GM19452 (cell line): ENCODE measurements around the gene SFSWAP.
"Not testable (repeated sequence)": the region's sequence is repeated elsewhere in the genome, so short reads cannot be mapped to it uniquely, and the experiment has no call there.

Experiments used
- ATAC-seq: cut with Tn5 transposase; IDR thresholded peaks from one replicate; pipeline ENCODE4 v1.9.1; 2021; ENCODE audit not compliant: unreplicated experiment

The SFSWAP gene

DNA sequence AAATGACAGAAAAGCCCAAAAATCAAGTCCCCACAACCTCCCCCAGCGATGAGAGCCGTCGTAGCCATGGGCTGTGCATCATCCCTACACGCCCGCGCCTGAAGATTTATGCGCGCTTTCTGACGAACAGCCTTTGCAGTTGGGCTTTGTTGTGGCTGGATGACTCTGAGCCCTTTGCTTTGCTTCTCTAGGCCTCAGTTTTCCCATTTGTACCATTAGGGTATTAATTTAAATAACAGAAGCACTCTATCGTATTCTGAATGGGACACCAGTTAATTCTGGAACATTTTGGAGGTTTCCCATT, 24.2 kb downstream of the SFSWAP start:
- ATAC-seq = no peak

DNA sequence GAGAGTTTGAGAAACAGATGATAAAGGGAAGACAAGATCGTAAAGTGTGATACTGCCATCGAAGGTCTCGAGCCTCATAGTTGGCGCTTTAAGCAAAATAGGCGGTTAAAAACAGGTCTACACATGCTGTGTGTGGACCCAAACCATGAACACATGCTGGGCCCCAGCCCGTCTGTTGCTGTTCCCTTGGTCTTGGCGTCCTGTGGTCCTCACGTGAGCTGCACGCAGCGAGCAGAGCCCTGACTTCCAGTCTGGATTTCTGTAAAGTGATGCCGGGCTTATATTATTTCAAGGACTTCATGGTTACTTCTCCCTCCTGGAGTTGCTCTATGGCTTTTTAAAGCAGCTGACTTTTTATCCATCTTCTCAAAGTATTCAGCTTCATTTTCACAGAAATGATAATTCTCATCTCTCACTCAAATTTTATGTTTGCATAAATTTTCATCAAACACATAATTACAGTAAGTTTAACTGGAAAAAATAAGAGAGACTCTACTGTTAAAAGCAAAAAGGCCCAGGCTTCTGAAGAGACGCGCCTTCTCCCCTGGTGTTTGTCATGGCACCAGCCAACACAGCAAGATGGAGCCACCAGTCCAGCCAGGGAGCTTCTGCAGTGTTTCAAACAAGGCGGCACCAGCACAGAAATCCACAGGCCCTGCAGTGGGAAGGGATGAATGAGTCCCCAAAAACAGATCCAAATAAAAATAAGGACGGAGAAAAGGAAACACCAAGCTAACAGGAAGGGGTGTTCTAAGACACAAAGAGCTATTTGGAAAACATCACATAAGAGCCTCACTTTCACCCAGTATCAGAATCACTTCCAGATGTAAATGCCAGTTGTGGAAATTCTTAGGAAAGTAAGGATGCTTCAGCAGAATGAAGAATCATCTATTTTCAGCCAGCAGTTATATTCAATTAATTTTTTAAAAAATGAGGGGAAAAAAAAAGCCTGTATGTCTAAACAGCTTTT, 24.9 kb downstream of the SFSWAP start:
- ATAC-seq = no peak

DNA sequence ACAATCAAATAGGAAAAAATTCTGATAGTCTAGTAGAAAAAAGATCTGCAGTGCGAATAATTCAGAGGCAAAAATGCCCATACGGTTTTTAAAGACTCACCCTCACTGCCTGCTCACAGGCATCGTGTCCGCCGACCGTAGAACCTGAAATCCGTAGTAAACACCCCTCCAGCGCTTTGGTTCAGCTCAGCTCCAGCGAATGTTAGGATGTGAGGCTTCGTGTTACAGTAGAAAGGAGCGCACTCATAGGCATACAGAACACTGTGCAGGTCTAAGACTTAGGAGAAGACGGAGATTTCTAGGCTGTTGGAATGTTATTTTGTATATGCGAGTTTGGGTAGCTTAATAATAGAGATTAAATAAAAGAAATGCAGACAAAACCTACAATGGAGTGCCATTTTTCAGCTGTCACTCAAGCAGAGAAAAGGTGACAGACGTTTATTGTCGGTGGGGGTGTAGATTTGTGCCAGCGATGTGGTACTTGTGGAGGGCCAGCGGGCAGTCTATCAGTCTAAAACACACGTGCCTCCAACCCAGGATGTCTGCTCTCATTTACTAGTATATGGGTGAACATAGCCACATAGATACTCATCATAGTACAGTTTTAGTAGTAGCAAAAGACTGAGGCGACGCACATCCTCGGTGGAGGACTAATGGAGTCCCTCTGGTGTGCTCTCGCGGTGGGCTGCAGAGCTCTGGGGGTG, 25.7 kb downstream of the SFSWAP start:
- ATAC-seq = no peak

DNA sequence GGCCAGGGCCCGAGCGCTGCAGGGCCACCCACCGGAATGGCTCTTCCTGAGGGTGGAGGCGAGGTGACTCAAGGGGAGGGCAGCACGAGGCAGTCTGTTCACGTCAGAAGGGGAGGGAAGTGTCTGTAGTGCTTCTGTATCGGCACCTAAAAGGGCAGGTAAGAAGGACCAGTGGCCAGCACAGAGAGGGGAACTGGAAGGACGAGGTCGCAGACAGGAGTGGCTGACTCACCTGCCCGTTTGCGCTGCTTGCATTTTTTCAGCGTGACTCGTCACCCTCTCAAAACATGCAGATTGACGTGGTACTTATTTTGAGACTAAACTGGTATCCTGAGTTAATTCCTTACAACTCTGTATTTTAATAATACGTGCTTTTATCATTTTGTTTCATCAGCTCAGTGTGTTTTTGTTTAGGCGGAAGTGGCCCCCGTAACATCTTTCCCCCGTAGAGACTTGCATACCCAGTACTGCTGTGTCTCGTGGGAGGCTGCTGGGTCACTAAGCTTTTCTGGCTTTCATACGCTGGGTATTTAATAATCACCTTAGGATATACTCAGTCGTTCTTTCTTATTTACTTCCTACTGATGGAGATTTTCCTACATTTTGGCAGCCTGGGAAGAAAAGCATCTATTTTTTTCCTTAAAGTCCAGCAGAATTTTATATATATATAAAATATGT, 26.4 kb downstream of the SFSWAP start:
- ATAC-seq = no peak

DNA sequence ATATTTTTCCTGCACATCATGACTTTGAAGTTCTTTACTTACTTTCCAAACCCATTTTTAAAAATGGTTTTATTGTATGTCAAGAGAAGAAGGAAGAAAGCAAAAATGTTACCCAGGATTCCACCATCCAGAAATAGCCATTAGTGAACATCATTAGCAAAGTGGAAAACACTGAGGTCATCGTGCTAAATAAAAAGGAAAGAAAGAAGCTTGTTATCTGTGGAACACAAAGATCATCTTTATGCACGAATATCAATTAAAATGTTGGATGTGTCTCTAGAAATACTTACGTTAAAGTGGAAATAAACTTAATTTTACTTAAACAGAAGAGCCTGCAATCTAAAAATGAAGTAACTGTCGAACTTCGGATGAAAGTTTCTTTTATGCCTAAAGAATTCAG, 27.3 kb downstream of the SFSWAP start:
- no peak for ATAC-seq

GRCh38 chr12:131740626-131741025, 29.7 kb downstream of the SFSWAP start:
- no peak for ATAC-seq

- not testable (repeated sequence) for ATAC-seq
These were observed 31.9 kb downstream of the SFSWAP start for GRCh38 chr12:131742761-131743160.

DNA sequence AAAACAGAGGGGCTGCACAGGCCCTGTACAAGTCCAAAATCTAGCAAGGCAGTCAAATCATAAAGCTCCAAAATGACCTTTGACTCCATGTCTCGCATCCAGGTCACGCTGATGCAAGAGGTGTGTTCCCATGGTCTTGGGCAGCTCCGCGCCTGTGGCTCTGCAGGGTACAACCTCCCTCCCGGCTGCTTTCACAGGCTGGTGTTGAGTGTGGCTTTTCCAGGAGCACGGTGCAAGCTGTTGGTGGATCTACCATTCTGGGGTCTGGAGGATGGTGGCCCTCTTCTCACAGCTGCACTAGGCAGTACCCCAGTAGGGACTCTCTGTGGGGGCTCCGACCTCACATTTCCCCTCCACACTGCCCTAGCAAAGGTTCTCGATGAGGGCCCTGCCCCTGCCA, 32.5 kb downstream of the SFSWAP start:
- ATAC-seq = not testable (repeated sequence)

DNA sequence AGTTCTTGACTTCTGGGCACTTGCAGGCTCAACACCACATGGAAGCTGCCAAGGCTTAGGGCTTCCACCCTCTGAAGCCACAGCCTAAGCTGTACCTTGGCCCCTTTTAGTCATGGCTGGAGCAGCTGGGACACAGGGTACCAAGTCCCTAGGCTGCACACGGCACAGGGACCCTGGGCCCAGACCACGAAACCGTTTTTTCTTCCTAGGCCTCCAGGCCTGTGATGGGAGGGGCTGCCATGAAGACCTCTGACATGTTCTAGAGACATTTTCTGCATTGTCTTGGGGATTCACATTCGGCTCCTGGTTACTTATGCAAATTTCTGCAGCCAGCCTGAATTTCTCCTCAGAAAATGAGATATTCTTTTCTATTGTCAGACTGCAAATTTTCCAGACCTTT, 33.0 kb downstream of the SFSWAP start:
- ATAC-seq = not testable (repeated sequence)

DNA sequence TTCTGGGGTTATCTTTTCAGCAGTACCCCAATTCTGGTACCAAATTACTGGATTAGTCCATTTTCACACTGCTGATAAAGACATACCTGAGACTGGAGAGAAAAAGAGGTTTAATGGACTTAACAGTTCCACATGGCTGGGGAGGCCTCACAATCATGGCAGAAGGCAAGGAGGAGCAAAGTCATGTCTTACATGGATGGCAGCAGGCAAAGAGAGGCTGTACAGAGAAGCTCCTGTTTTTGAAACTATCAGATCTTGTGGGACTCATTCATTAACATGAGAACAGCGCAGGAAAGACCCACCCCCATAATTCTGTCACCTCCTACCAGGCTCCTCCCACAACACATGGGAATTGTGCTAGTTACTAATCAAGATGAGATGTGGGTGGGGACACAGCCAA, 33.8 kb downstream of the SFSWAP start:
- not testable (repeated sequence) for ATAC-seq

DNA sequence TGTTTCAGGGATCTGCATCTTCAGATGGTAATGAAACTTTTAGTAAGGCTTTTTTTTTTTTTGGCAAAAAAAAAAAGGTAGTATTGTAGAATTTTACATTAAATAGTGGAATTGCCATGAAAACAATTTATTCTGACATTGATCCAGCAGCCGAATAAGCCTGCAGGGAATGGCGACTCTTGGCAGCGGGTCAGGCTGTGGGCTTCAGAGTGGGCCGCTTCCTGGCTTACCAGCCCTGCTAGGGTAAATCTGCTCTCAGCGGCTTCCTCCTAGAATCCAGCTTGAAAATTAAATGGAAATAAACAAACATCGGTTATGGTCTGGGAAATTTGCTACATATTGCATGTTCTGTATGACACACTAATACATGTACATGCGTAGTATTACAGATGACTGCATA, 34.8 kb downstream of the SFSWAP start:
- no peak for ATAC-seq

GRCh38 chr12:131747276-131748177, 36.6 kb downstream of the SFSWAP start:
- ATAC-seq = no peak

GRCh38 chr12:131749618-131750315, 38.9 kb downstream of the SFSWAP start:
- ATAC-seq = no peak

- ATAC-seq = no peak
These were observed 40.4 kb downstream of the SFSWAP start for GRCh38 chr12:131751335-131751734.

DNA sequence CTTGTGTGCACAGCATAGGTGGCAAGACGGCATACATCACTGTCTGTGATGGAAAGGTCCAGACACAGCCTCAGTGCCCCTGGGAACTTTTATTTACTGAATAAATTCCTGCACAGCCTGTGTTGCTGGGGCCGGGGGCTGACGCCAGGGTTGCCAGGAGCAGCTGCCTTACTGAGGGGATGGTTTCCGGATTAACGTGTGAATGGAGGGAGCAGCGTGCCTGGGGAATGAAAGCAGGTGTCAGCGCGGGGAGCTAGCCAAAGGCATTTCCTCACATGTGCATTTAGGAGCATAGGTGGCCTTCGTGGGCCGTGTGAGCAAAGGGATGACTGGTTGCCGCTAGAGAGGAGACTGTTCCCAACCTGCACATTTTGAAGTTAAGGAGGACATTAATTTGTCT, 41.6 kb downstream of the SFSWAP start:
- ATAC-seq = no peak

DNA sequence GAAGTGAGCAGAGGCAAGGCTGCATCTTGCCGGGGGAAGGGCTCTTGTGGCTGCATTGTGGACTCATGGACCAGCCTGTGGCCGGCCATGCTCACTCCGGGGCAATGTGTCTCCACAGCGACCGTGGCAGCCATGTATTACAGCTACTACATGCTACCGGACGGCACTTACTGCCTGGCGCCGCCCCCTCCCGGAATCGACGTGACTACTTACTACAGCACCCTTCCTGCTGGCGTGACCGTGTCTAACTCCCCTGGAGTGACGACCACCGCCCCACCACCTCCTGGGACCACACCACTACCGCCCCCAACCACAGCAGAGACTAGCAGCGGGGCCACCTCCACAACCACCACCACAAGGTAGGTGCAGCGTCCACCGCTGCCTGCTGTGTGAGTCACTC, 42.1 kb downstream of the SFSWAP start:
- no peak for ATAC-seq

GRCh38 chr12:131753757-131754156, 42.9 kb downstream of the SFSWAP start:
- no peak for ATAC-seq

DNA sequence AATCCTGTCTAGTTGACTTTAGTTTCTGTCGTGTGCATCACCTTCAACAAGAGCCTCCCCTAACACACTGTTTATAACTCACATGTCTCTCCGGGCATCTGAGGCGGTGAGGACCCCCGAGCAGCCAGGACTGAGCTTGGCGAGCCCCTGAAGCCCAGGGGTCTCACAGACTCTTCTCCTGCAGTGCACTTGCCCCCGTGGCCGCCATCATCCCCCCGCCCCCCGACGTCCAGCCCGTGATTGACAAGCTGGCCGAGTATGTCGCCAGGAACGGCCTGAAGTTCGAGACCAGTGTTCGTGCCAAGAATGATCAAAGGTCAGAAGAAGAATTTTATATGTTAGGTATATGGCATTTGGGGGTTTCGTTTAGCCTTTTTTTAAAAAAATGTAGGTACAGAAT, 43.3 kb downstream of the SFSWAP start:
- ATAC-seq = no peak

GRCh38 chr12:131755305-131756113, 44.6 kb downstream of the SFSWAP start:
- ATAC-seq = no peak
